ENCODE data around the gene AOC2.

Gene AOC2

GRCh38 chr17:42857389-42857788 lies 13.0 kb downstream of the AOC2 start:
- no peak for TF ChIP-seq CTCF (IDR thresholded peaks at IDR 0.05; ENCODE audit: low read length)
- no peak for TF ChIP-seq EZH2 (IDR thresholded peaks at IDR 0.05; ENCODE audit: borderline replicate concordance, low read length)
- Histone ChIP-seq H3K27me3 (ENCODE audit: insufficient read depth, low read length) (no peaks in the 10 kb centered on the region; the same call in 1 of the 2 replicates), H3K9me3 (ENCODE audit: low read length) (no peaks in the 10 kb centered on the region), H4K20me1 (ENCODE audit: insufficient read depth, low read length) (no peaks in the 10 kb centered on the region), H3K27ac (ENCODE audit: low read depth, low read length, poor library complexity, severe bottlenecking) (no peak overlapping the region), H3K9ac (ENCODE audit: low read length) (no peak overlapping the region), H3K4me1 (ENCODE audit: insufficient read depth, low read length, severe bottlenecking) (peaks cover 6% of the 10 kb centered on the region), H2AFZ (ENCODE audit: low read length) (no peak overlapping the region), H3K4me2 (ENCODE audit: low read length) (no peak overlapping the region), H3K79me2 (ENCODE audit: insufficient read depth, low read length) (no peaks in the 10 kb centered on the region), H3F3A (ENCODE audit: insufficient read depth, low read length) (no peaks in the 10 kb centered on the region), H3K36me3 (ENCODE audit: insufficient read depth, low read length) (no peaks in the 10 kb centered on the region), H3K4me3 (ENCODE audit: low read depth, low read length, poor library complexity, severe bottlenecking) (no peak overlapping the region), H3K9me2 (ENCODE audit: low read depth, low read length) (no peaks in the 10 kb centered on the region)

GRCh38 chr17:42865638-42866094 lies 21.3 kb downstream of the AOC2 start:
- Histone ChIP-seq H3K9ac (ENCODE audit: low read length) (no peak overlapping the region), H3K79me2 (ENCODE audit: insufficient read depth, low read length) (no peaks in the 10 kb centered on the region), H4K20me1 (ENCODE audit: insufficient read depth, low read length) (no peaks in the 10 kb centered on the region), H3F3A (ENCODE audit: insufficient read depth, low read length) (no peaks in the 10 kb centered on the region), H3K27me3 (ENCODE audit: insufficient read depth, low read length) (peaks cover 16% of the 10 kb centered on the region; the same call in 1 of the 2 replicates), H3K4me2 (ENCODE audit: low read length) (no peak overlapping the region), H3K27ac (ENCODE audit: low read depth, low read length, poor library complexity, severe bottlenecking) (no peak overlapping the region), H3K4me1 (ENCODE audit: insufficient read depth, low read length, severe bottlenecking) (no peaks in the 10 kb centered on the region), H2AFZ (ENCODE audit: low read length) (no peak overlapping the region), H3K4me3 (ENCODE audit: low read depth, low read length, poor library complexity, severe bottlenecking) (no peak overlapping the region), H3K9me3 (ENCODE audit: low read length) (peaks cover 4% of the 10 kb centered on the region), H3K36me3 (ENCODE audit: insufficient read depth, low read length) (no peaks in the 10 kb centered on the region), H3K9me2 (ENCODE audit: low read depth, low read length) (no peaks in the 10 kb centered on the region)
- TF ChIP-seq EZH2 (IDR thresholded peaks at IDR 0.05; ENCODE audit: borderline replicate concordance, low read length) = no peak
- no peak for TF ChIP-seq CTCF (IDR thresholded peaks at IDR 0.05; ENCODE audit: low read length)

- no peaks in the 10 kb centered on the region for H3K79me2 ChIP-seq (ENCODE audit: insufficient read depth, low read length)
- H3K9me2 ChIP-seq (ENCODE audit: low read depth, low read length) = no peaks in the 10 kb centered on the region
- H3K4me1 ChIP-seq (ENCODE audit: insufficient read depth, low read length, severe bottlenecking) = no peaks in the 10 kb centered on the region
- no peak overlapping the region for H3K27ac ChIP-seq (ENCODE audit: low read depth, low read length, poor library complexity, severe bottlenecking)
- no peak overlapping the region for H3K4me2 ChIP-seq (ENCODE audit: low read length)
- TF ChIP-seq EZH2 (IDR thresholded peaks at IDR 0.05; ENCODE audit: borderline replicate concordance, low read length) = no peak
- no peak for TF ChIP-seq CTCF (IDR thresholded peaks at IDR 0.05; ENCODE audit: low read length)
- no peak overlapping the region for H3K9ac ChIP-seq (ENCODE audit: low read length)
- H3K27me3 ChIP-seq (ENCODE audit: insufficient read depth, low read length) = peaks cover 19% of the 10 kb centered on the region; the same call in 1 of the 2 replicates
- no peak overlapping the region for H2AFZ ChIP-seq (ENCODE audit: low read length)
- H3F3A ChIP-seq (ENCODE audit: insufficient read depth, low read length) = no peaks in the 10 kb centered on the region
- no peaks in the 10 kb centered on the region for H4K20me1 ChIP-seq (ENCODE audit: insufficient read depth, low read length)
- H3K9me3 ChIP-seq (ENCODE audit: low read length) = peaks cover 5% of the 10 kb centered on the region
- H3K4me3 ChIP-seq (ENCODE audit: low read depth, low read length, poor library complexity, severe bottlenecking) = no peak overlapping the region
- H3K36me3 ChIP-seq (ENCODE audit: insufficient read depth, low read length) = no peaks in the 10 kb centered on the region
Measured at GRCh38 chr17:42866216-42866615, 21.8 kb downstream of the AOC2 start.

Data from OCI-LY1 (cell line).